SK-N-SH (cell line): ENCODE results near the gene SDR39U1. TPM values are rescaled to one million over a fixed set of nuclear protein-coding genes. Genes with fewer than 3 reads are reported as not detected.

Experiments
- CTCF ChIA-PET: fragments of 300-600, 350-600 bp; formaldehyde crosslinking; extraction: SDS; loops from one replicate; lab custom pipeline; 2021; lab: Yijun Ruan, JAX
- POLR2A ChIA-PET: fragments of 350-600 bp; sonication (Branson Sonifier 250); formaldehyde crosslinking; extraction: SDS; loops from one replicate; lab custom pipeline; 2020; ENCODE audit warnings: antibody characterized with exemption, inconsistent platforms; lab: Yijun Ruan, JAX
- DNase-seq: peaks from one replicate; pipeline ENCODE4 v3.0.0; 2012
- H2AFZ ChIP-seq: fragments of 200-600 bp; sonication (generic); 2 replicates; pipeline ENCODE4 v1.8.1; 2016; ENCODE audit warnings: antibody characterized with exemption, mild to moderate bottlenecking, low read depth
- H3F3A ChIP-seq: fragments of 200-600 bp; sonication (generic); replicated peaks from 2 replicates; pipeline ENCODE3; 2016; ENCODE audit warnings: antibody characterized with exemption, mild to moderate bottlenecking; ENCODE audit not compliant: insufficient read depth
- H3K27ac ChIP-seq, 2 experiments: fragments of 200-500 bp in 1 of 2; fragments of 200-600 bp in 1 of 2; sonication (Bioruptor generic) in 1 of 2; sonication (generic), shearing (Covaris generic) in 1 of 2; 2 replicates each; pipeline versions ENCODE4 v1.5.1 to v1.6.1; 2014 to 2016; ENCODE audit warnings: low read depth in 2 of 2, inconsistent platforms in 1 of 2, low read length in 1 of 2, mild to moderate bottlenecking in 1 of 2, mixed read lengths in 1 of 2
- H3K27me3 ChIP-seq: fragments of 200-600 bp; sonication (generic), shearing (Covaris generic); 2 replicates; pipeline ENCODE4 v1.6.1; 2016; ENCODE audit warnings: mixed run types; ENCODE audit not compliant: insufficient read depth
- H3K36me3 ChIP-seq, 2 experiments: fragments of 200-500 bp in 1 of 2; fragments of 200-600 bp in 1 of 2; sonication (Bioruptor generic) in 1 of 2; sonication (generic) in 1 of 2; replicated peaks in 1 of 2; 2 replicates each; pipeline versions ENCODE3 to v1.5.1; 2014 to 2016; ENCODE audit warnings: low read length in 1 of 2, mild to moderate bottlenecking in 1 of 2; ENCODE audit not compliant: insufficient read depth in 2 of 2, control insufficient read depth in 1 of 2
- H3K4me1 ChIP-seq, 2 experiments: fragments of 200-500 bp in 1 of 2; fragments of 200-600 bp in 1 of 2; sonication (Bioruptor generic) in 1 of 2; sonication (generic), shearing (Covaris generic) in 1 of 2; 2 replicates each; pipeline versions ENCODE4 v1.5.1 to v1.6.1; 2014 to 2016; ENCODE audit warnings: low read depth in 1 of 2, low read length in 1 of 2, mixed run types in 1 of 2; ENCODE audit not compliant: insufficient read depth in 2 of 2, control insufficient read depth in 1 of 2
- H3K4me2 ChIP-seq: fragments of 200-600 bp; sonication (generic), shearing (Covaris generic); 2 replicates; pipeline ENCODE4 v1.6.1; 2017; ENCODE audit warnings: mixed run types
- H3K4me3 ChIP-seq, 2 experiments: fragments of 200-500 bp in 1 of 2; fragments of 200-600 bp in 1 of 2; sonication (Bioruptor generic) in 1 of 2; sonication (generic), shearing (Covaris generic) in 1 of 2; 2 replicates each; pipeline versions ENCODE4 v1.5.1 to v1.8.1; 2014 to 2016; ENCODE audit warnings: low read depth in 2 of 2, inconsistent platforms in 1 of 2, low read length in 1 of 2, mild to moderate bottlenecking in 1 of 2, mixed read lengths in 1 of 2, moderate library complexity in 1 of 2
- H3K79me2 ChIP-seq: fragments of 200-600 bp; sonication (generic); 2 replicates; pipeline ENCODE4 v1.8.1; 2017; ENCODE audit warnings: mild to moderate bottlenecking; ENCODE audit not compliant: insufficient read depth
- H3K9ac ChIP-seq: fragments of 200-600 bp; sonication (generic); 2 replicates; pipeline ENCODE4 v1.6.1; 2017; ENCODE audit warnings: mixed run types
- H3K9me2 ChIP-seq: fragments of 200-600 bp; sonication (generic); 2 replicates; pipeline ENCODE4 v1.6.1; 2017; ENCODE audit warnings: mixed run types
- H3K9me3 ChIP-seq: fragments of 200-600 bp; sonication (generic); 2 replicates; pipeline ENCODE4 v1.6.1; 2017; ENCODE audit warnings: mixed run types, mild to moderate bottlenecking, moderate library complexity
- H4K20me1 ChIP-seq: fragments of 200-600 bp; sonication (generic); 2 replicates; pipeline ENCODE4 v1.6.1; 2017; ENCODE audit warnings: mild to moderate bottlenecking, mixed run types; ENCODE audit not compliant: insufficient read depth
- EZH2phosphoT487 ChIP-seq: fragments of 200-600 bp; sonication (generic); IDR thresholded peaks from 2 replicates; pipeline ENCODE4 v1.6.1; 2017; ENCODE audit warnings: low read depth, mixed run types, mild to moderate bottlenecking, antibody characterized with exemption, moderate library complexity, borderline replicate concordance
- FOSL2 ChIP-seq: IDR thresholded peaks from 2 replicates; pipeline ENCODE4 v1.4.0; 2012; ENCODE audit warnings: low read depth, mild to moderate bottlenecking, moderate library complexity, borderline replicate concordance
- FOXJ3 ChIP-seq: sonication (generic); formaldehyde crosslinking; IDR thresholded peaks from 2 replicates; pipeline ENCODE4 v1.5.1; 2020; ENCODE audit warnings: mild to moderate bottlenecking, missing genetic modification reagents
- FOXM1 ChIP-seq: IDR thresholded peaks from 2 replicates; pipeline ENCODE4 v1.4.0; 2012; ENCODE audit warnings: low read depth, mild to moderate bottlenecking
- GABPA ChIP-seq: IDR thresholded peaks from 2 replicates; pipeline ENCODE4 v1.4.0; 2012; ENCODE audit warnings: low read depth, mild to moderate bottlenecking
- NRF1 ChIP-seq: IDR thresholded peaks from 2 replicates; pipeline ENCODE4 v1.6.1; 2012; ENCODE audit warnings: low read depth, mild to moderate bottlenecking, low read length
- POLR2AphosphoS5 ChIP-seq: IDR thresholded peaks from 2 replicates; pipeline ENCODE4 v1.6.1; 2012; ENCODE audit warnings: low read depth, low read length
- TCF12 ChIP-seq: IDR thresholded peaks from 2 replicates; pipeline ENCODE4 v1.4.0; 2012
- WGBS: methylation state at CpG from one replicate; pipeline ENCODE4 v1.1.6; 2017; ENCODE audit warnings: low lambda C conversion rate; 5-methylcytosine and 5-hydroxymethylcytosine counted together
- polyA plus RNA-seq, 3 experiments: library from polyadenylated mRNA; depleted of rRNA; stranded (reverse); fragments of >200 nt; gene quantifications; 2 replicates each; pipeline ENCODE4 v1.2.3, GENCODE V29; 2012
- TF ChIP-seq, protein P1 (sequence below): IDR thresholded peaks from 2 replicates; pipeline ENCODE4 v1.4.0; 2012; ENCODE audit warnings: low read depth, borderline replicate concordance
- TF ChIP-seq, protein P2 (sequence below): IDR thresholded peaks from 2 replicates; pipeline ENCODE4 v1.4.0; 2012; ENCODE audit warnings: low read depth
- TF ChIP-seq, protein P3 (sequence below): IDR thresholded peaks from 2 replicates; pipeline ENCODE4 v1.4.0; 2012; ENCODE audit warnings: low read depth, borderline replicate concordance
- TF ChIP-seq, protein P4 (sequence below): fragments of 150-350 bp; IDR thresholded peaks from 2 replicates; pipeline ENCODE4 v1.6.1; 2016; ENCODE audit warnings: mild to moderate bottlenecking, low read depth, low read length

The SDR39U1 gene
- polyA plus RNA-seq, 1 of the 3 experiments (the other 2 are of a cell fraction): 81.8 TPM

DNA sequence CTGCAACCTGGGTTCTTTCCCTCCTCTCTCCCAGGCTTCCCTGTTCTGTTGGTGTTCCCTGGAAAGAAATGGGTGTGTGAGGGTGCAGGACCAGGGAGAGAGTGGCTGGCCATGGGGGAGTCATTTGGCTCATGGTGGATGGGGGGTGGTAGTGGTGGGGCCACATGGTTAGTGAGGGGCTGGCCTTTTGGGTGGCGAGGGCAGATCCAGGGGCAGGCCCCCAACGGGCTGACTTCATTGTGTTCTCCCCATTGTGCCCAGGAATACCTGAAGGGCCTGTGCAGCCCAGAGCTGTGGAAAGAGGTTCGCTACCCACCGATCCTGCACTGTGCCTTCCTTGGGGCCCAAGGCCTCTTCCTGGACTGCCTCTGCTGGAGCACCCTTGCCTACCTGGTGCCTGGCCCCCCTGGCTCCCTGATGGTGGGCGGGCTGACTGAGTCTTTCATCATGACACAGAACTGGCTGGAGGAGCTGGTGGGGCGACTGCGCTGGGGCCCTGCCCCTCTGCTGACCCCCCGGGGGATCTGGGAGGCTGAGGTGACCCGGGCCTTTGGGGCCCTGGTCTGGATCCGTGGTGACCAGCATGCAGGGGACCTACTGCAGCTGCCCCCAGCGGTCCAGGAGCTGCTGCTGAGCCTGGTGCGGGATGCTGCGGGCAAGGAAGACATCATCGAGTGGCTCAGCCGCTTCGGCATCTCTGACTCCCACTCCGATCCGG is 34.8 kb downstream of the SDR39U1 start:
- Histone ChIP-seq H3K9me3 (no peaks in the 10 kb centered on the region), H4K20me1 (no peaks in the 10 kb centered on the region), H3K36me3 (peaks cover 0 to 4% of the 10 kb centered on the region in 2 experiments), H3K27me3 (no peaks in the 10 kb centered on the region), H3K4me3 (no peak overlapping the region), H3K27ac (no peak overlapping the region), H3K4me1 (no peaks in the 10 kb centered on the region; a peak in 1 of 4 replicates), H3K4me2 (no peak overlapping the region), H3K79me2 (no peaks in the 10 kb centered on the region), H2AFZ (no peak overlapping the region), H3K9me2 (no peaks in the 10 kb centered on the region), H3F3A (peaks cover 7% of the 10 kb centered on the region), H3K9ac (no peak overlapping the region)
- CTCF ChIA-PET: interaction anchor here (1.2 to 5.8 kb wide), 6 partner anchors 20 to 75 kb away, joined by 3 to 38 read pairs (median 26); partner anchors contain the start of genes CBLN3 and KHNYN
- POLR2A ChIA-PET: interaction anchor here (1.7 kb wide), 1 partner anchor 23 kb away, joined by 3 read pairs; no protein-coding TSS in a partner anchor
- no peak for DNase-seq
- TF ChIP-seq, protein P1, sequence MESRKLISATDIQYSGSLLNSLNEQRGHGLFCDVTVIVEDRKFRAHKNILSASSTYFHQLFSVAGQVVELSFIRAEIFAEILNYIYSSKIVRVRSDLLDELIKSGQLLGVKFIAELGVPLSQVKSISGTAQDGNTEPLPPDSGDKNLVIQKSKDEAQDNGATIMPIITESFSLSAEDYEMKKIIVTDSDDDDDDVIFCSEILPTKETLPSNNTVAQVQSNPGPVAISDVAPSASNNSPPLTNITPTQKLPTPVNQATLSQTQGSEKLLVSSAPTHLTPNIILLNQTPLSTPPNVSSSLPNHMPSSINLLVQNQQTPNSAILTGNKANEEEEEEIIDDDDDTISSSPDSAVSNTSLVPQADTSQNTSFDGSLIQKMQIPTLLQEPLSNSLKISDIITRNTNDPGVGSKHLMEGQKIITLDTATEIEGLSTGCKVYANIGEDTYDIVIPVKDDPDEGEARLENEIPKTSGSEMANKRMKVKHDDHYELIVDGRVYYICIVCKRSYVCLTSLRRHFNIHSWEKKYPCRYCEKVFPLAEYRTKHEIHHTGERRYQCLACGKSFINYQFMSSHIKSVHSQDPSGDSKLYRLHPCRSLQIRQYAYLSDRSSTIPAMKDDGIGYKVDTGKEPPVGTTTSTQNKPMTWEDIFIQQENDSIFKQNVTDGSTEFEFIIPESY: no peak
- TF ChIP-seq FOXM1 (no peak), FOSL2 (no peak), TCF12 (no peak), NRF1 (no peak), GABPA (no peak), EZH2phosphoT487 (no peak), FOXJ3 (CRISPR knock-in tag) (no peak), POLR2AphosphoS5 (no peak)
- TF ChIP-seq, protein P2, sequence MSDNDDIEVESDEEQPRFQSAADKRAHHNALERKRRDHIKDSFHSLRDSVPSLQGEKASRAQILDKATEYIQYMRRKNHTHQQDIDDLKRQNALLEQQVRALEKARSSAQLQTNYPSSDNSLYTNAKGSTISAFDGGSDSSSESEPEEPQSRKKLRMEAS: no peak
- TF ChIP-seq, protein P3, sequence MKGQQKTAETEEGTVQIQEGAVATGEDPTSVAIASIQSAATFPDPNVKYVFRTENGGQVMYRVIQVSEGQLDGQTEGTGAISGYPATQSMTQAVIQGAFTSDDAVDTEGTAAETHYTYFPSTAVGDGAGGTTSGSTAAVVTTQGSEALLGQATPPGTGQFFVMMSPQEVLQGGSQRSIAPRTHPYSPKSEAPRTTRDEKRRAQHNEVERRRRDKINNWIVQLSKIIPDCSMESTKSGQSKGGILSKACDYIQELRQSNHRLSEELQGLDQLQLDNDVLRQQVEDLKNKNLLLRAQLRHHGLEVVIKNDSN: no peak
- TF ChIP-seq, protein P4, sequence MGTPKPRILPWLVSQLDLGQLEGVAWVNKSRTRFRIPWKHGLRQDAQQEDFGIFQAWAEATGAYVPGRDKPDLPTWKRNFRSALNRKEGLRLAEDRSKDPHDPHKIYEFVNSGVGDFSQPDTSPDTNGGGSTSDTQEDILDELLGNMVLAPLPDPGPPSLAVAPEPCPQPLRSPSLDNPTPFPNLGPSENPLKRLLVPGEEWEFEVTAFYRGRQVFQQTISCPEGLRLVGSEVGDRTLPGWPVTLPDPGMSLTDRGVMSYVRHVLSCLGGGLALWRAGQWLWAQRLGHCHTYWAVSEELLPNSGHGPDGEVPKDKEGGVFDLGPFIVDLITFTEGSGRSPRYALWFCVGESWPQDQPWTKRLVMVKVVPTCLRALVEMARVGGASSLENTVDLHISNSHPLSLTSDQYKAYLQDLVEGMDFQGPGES: no peak
- WGBS: 55% methylated on average over 2 of the region's 18 CpGs
